HG03432 (cell line): ENCODE results near the gene SIGLEC9.

Source experiments
- ATAC-seq: cut with Tn5 transposase; IDR thresholded peaks from one replicate; pipeline ENCODE4 v1.9.1; 2021; ENCODE audit warnings: mild to moderate bottlenecking, moderate library complexity; ENCODE audit not compliant: unreplicated experiment

The SIGLEC9 gene

DNA sequence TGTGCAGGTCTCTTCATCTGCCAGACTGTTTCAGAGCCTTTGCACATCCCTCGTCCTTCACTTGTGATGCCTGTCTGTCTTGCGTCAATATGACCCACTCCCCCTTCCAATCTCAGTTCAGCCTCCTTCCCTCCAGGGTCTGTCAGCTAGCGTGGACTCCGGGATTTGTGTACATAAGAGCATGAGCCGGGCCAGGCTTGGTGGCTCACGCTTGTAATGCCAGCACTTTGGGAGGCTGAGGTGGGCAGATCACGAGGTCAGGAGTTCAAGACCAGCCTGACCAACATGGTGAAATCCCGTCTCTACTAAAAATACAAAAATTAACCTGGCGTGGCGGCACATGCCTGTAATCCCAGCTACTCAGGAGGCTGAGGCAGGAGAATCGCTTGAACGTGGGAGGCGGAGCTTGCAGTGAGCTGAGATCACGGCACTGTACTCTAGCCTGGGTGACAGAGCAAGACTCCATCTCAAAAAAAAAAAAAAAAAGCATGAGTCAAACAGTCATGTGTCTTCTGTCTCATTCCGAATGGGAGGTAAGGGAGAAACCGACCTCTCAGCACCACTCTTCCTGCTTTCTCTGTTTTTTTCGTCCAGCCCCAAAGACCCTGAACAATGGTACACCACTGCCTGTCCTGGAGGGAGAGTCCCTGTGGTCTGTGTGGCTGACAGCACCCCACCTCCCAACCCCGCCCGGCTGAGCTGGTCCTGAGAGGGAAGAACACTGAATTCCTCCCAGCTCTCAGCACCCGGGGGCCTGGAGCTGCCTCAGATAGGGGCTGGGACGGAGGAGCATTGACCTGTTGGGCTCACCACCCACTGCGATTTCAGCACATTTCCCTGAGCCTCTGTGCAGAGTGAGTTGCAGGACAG is 2.4 kb upstream of the SIGLEC9 start:
- no peak for ATAC-seq

DNA sequence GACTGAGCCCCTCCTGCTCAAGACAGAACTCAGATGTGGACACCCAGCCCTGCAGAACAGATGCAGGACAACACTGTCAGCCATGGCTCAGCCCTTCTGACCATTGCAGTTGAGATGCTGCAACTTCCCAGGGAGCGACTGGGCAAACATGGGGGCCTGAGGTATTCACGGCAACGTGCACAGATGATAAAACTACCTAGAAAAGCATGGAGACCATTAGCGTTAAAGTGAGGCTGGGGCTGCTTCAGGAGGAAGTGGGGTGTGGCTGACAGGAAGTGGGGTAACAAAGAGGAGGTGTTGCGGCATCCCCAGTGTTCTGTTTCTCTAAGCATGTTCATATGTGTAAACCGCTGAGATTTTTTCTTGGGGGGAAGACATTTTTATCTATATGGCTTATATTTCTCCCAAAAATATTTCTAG is 1.3 kb upstream of the SIGLEC9 start:
- no peak for ATAC-seq

DNA sequence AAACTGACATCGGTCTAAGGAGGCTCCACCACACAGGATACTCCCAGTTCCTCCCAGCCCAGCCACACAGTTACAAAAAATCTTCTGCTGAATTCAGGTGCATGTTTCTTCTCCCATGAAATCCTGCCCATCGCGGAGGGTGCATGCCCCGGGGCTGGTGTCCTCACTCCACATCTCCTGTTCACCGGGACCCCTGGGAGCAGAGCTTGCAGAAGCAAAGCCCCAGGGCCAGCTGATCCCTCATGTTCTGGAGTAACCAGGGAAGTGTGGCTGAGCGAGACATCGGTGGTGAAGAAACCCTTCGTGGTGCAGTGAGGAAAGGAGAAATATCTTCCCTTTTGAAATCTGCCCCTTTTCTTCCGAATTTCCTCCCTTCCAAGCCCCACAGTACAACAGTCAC is 904 bp upstream of the SIGLEC9 start:
- no peak for ATAC-seq

DNA sequence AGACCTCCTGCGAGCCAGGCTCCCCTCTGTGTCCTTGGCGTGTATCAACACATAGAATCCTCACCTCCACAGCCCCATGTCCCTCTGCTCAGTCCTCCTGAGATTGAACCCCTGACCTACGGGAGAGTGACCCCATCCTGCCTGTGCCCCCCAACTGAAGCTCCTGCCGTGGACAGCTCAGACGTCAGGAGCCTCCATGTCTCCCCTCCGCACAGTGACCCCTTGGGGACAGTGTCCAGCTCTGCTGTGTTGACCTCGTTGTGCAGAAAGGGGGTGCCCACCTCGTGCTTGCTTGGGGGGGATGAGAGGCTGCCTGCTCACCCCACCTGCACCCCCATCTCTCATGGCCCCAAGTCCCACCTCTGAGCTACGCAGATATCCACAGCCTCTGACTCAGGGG is 490 bp upstream of the SIGLEC9 start:
- no peak for ATAC-seq

DNA sequence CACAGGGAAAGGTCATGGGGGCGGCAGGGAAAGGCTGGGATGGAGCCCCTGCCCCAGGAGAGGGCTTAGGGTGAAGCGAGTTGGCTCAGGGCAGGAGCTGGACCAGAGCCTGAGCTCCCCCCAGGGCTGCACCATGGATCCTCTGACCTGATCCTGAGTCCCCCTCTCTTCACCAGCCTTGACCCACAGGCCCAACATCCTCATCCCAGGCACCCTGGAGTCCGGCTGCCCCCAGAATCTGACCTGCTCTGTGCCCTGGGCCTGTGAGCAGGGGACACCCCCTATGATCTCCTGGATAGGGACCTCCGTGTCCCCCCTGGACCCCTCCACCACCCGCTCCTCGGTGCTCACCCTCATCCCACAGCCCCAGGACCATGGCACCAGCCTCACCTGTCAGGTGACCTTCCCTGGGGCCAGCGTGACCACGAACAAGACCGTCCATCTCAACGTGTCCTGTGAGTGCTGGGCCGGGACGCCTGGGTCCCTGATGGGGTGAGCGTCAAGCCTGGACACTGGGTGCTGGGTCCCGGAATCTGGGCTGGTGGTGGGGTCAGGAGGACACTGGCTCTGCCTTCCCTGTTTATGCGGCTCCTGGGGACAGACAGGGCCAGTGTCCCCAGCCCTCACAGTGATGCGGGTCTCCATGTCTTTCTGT is 842 bp downstream of the SIGLEC9 start:
- no peak for ATAC-seq

DNA sequence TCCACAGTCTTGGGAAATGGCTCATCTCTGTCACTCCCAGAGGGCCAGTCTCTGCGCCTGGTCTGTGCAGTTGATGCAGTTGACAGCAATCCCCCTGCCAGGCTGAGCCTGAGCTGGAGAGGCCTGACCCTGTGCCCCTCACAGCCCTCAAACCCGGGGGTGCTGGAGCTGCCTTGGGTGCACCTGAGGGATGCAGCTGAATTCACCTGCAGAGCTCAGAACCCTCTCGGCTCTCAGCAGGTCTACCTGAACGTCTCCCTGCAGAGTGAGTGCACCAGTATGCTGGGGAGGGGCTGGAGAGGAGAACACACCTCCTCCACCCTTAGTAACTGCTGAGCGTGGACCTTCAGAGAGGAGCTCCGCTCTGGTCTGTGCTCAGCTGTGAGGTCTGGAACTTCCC is 2.3 kb downstream of the SIGLEC9 start:
- ATAC-seq: no peak

DNA sequence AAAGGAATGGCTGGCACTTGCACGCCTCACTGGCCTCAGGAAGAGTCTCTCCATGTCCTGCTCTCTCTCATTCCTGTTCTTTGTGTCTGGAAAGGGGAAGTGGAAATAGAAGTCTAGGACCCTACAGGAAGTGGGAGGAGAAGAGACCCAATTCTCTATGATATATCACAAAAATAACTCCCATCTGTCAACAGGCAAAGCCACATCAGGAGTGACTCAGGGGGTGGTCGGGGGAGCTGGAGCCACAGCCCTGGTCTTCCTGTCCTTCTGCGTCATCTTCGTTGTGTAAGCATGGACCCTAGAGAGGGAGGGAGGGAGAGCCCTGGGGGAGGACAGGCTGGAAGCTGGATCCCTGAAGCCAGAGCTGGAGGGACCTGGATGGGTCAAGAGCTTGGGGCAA is 3.0 kb downstream of the SIGLEC9 start:
- no peak for ATAC-seq

DNA sequence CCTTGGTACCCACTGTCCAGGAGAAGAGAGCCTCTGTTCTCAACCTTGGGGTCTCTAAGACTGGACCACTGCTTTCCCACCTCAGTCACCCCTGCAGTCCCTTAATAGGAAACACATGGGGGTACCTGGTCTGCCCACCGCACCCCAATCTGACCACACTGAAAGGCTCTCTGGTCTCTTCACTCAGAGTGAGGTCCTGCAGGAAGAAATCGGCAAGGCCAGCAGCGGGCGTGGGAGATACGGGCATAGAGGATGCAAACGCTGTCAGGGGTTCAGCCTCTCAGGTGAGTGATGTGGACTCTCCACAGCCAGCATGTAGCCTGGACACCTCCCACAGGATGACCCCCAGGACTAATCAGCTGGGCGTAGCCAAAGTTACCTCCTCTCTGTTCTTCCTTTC is 3.5 kb downstream of the SIGLEC9 start:
- no peak for ATAC-seq

DNA sequence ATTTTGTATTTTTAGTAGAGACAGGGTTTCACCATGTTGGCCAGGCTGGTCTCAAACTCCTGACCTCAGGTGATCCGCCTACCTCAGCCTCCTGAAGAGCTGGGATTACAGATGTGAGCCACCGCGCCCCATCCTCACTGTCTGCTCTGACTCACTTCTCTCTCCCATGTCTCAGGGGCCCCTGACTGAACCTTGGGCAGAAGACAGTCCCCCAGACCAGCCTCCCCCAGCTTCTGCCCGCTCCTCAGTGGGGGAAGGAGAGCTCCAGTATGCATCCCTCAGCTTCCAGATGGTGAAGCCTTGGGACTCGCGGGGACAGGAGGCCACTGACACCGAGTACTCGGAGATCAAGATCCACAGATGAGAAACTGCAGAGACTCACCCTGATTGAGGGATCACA is 5.0 kb downstream of the SIGLEC9 start:
- ATAC-seq: no peak

DNA sequence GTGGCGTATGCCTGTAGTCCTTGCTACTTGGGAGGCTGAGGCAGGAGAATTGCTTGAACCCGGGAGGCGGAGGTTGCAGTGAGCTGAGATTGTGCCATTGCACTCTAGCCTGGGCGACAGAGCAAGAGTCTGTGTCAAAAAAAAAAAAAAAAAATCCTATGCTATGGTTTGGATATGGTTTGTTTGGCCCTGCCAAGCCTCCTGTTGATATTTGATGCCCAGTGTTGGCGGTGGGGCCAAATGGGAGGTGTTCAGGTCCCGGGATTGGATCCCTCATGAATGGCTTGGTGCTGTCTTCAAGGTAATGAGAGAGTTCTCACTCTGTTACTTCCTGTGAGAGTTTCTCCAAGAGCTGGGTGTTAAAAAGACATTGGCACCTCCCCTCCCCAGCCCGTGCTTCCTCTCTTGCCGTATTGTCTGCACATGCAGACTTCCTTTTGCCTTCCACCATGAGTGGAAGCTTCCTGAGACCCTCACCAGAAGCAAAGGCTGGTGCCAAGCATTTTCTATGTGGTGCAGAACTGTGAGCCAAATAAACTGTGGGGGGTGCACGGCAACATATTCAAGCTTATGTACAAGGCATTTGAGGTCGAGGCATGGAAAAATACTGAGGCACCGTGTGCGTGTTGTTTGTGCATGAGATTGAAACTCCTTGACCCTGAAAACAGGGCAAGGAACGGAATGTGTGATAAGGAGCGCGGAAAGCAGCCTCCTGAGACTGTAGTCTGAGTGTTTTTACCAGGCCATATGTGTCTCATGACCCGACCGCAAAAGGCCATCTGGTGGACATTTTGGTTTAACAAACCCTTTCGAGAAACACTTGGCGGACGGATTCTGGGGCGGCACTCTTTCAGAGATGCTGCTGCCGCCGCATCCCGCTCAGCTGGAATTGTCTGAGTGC is 7.3 kb downstream of the SIGLEC9 start:
- ATAC-seq: no peak

DNA sequence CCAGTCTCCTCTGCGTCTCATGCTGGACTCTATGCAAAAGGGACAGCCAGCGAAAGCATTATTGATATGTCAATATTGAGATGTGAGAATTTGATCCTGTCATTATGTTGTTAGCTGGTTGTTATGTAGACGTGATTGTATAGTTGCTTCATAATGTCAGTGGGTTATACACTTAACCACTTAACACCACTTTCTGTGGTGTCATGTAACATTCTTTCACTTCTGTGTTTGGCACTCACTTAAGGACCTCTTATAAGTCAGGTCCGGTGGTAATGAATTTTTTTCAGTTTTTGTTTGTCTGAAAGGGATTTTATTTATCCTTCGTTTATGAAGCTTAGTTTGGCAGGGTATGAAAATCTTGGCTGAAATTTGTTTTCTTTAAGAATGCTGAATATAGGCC is 10.3 kb downstream of the SIGLEC9 start:
- no peak for ATAC-seq

DNA sequence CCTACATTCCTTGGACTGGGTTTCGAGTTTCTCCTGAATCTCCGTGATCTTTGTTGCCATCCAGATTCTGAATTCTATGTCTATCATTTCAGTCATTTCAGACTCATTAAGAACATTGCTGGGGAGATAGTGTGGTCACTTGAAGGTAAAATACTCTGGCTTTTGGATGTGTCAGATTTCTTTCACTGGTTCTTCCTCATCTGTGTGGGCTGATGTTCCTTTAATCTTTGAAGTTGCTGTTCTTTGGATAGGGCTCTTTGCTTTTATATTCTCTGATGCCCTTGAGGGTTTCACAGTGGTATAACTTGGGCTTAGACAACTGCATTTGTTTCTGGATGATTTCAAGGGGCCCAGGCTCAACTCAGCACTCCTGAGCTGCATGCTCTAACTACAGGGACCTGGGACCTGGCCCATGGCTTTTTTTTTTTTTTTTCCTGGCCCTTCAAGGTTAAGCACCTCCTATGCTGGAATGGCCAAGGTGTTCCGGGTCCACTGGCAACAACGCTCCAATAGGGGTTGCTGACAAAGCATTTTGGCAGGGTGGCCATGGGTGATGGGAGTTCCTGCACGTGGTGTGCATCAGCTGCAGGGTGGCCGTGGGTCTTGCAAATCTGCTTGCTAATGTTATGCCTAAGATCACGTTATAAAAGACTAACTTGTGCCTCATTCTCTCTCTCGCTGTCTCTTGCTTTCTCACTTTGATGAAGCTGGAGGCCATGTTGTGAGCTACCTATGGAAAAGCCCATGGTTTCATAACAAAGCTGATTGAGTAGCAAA is 11.5 kb downstream of the SIGLEC9 start:
- ATAC-seq: no peak

DNA sequence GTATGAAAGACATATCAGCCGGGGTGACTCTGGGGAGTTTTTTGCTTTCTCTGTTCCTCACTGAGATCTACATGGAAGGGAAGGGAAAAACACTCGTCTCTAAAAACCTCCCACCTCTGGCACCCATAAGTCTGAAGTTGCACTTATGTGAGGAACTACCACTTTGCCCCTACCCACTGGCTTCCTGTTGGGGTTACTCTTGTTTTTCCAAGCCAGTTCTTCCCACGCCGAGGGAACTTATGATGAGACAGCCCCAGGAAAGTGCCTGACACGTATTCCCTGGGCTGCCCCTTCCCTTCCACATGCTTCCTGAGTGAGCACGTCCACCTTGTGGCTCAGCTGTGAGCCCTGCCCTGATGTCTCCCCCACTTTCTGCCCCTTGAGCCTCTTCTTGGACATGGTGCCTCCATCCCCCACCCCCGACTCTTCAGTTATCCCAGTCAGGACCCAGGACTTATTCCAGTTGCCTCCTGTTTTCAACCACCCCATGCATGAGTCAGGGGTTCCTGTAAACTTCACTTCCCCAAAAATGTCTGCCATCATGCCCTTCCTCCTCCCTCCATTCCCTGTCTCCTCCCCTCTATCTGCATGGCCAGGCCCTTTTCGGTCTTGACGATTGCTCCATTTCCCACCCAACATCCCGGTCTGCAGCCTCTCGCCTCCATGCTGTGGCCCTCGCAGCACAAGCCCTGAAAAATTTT is 12.3 kb downstream of the SIGLEC9 start:
- no peak for ATAC-seq

DNA sequence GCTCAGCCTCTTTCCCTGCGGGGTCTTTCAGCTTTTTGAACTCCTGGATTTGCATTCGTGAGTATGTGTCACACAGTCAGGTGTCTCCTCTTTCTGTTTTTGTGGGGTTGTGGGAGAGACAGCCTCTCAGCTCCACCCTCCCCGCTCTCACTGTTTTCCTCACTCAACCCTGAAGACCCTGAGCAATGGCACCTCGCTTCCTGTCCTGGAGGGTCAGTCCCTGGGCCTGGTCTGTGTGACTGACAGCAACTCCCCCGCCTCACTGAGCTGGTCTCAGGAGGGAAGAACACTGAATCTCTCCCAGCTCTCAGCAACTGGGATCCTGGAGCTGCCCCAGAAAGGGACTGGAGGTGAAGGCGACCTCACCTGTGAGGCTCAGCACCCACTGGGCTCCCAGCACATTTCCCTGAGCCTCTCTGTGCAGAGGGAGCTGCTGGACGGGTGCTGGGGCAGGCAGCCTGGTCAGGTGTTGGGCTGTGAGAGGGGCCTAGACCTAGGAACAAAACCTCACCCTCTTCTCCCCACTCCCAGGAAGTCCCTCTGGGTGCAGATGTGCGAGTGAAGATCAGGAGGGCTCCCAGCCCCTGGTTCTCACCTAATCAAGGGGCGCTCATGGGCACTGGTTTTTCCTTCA is 13.2 kb downstream of the SIGLEC9 start:
- no peak for ATAC-seq

DNA sequence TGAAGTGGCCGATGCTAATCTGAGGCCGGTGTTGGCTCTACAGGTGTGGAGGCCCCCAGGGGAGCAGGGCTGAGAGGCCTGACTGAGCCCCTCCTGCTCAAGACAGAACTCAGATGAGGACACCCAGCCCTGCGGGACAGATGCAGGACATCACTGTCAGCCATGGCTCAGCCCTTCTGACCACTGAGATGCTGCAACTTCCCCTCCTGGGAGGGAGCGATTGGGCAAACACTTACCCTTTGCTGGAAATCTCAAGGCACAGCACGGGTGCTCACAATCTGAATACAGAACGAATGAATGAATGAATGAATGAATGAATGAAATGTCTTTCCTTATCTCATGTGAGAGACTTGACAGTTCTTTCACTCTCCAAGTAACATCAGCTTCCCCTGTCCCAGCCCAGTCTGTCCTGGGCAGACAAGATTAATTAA is 13.9 kb downstream of the SIGLEC9 start:
- ATAC-seq: no peak

DNA sequence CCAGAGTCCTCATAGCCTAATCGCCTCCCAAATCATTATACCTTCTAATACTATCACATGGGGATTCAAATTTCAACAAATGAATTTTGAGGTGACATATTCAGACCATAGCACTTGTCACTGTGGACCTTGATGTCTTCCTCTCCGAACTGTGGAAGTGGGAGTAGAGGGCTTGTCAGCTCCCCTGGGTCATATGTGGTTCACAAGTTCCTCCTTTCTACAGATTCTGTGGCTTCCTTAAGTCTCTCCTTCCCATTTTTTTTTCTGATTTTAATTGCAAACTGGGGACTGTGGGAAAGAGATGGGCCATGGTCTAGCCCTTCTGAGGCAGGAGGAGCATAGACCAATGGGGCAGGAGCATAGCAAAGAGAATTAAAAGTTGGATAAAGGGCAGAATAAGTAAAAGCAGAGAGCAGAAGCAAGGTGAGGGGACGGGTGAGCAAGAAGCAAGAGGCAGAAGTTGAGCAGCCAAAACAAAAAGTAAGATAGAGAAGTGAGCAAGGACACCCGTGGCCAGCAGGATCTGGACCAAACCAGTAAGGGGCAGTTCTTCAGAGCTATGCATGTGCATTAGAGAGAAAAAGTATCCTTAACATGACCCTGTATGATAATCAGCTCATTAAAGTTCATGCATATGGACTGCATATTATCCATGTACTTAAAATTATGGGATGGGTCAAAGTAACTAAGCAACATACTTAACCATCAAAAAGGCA is 14.8 kb downstream of the SIGLEC9 start:
- ATAC-seq: no peak

DNA sequence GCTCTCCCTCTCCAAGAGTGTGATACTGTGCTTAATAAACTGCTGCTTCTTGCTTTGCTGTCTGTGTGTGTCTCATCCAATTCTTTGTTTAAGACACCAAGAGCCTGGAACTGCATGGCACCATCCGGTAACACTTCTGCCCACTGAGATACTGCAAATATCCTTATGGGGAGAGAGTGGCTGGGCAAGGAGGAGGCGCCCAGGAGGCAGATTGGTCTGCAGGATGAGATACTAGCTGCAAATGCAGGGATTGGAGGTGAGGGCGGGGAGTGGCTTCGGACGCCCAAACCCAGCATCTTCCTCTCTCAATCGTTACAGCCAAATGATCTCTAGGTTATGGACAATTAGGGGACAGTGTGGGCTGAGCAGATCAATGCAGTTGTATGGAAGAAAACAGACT is 15.7 kb downstream of the SIGLEC9 start:
- ATAC-seq: no peak

DNA sequence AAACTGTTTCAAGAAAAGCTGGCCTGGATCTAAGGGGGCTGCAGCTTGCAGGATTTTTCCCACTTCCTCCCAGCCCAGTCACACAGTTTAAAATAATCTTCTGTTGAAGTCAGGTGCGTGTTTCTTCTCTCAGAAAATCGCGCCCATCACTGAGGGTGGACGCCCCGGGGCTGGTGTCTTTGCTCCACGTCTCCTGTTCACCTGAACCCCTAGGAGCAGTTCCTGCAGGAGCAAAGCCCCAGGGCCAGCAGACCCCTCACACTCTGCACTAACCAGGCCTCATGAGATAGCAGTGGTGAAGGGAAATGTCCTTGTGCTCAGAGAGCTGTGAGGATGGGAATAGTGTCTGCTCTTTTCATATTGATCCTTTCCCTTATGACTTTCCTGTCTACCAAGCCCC is 16.5 kb downstream of the SIGLEC9 start:
- no peak for ATAC-seq

DNA sequence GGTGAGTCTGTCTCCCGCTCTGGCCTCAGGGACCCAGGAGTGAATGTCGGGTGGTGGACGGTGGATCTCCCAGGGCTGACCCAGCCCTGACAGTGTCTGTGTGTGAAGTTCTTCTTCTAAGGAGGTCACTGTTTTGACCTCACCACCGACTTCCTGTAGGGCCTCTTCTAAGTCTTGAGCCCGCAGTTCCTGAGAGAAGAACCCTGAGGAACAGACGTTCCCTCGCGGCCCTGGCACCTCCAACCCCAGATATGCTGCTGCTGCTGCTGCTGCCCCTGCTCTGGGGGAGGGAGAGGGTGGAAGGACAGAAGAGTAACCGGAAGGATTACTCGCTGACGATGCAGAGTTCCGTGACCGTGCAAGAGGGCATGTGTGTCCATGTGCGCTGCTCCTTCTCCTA is 17.4 kb downstream of the SIGLEC9 start, which contains the start of gene SIGLEC7:
SIGLEC7 (plus strand) TSS at position 183 of the 400 bp plus-strand sequence; CDS start at position 252, 69 bp downstream.
- ATAC-seq: no peak
